Activated CD4-positive, alpha-beta T cell treated with anti-CD3 and anti-CD28 coated beads, Interleukin-2, Interleukin-6, amounts not matched to agents 100 ng/mL and 50 ng/mL, durations not matched to agents 16 hours and 8 hours (primary cell): ENCODE measurements around the gene ARMC9.
A peak's percentile ranks its signal among the peaks of the same experiment; 100 is the strongest.

ENCODE experiments used
- DNase-seq: peaks from one replicate; pipeline ENCODE4 v3.0.0-alpha.2; 2020

ARMC9 gene

GRCh38 chr2:231204581-231204980, 6.2 kb downstream of the ARMC9 start:
- no peak for DNase-seq

- DNase-seq, result no peak
Measured at GRCh38 chr2:231207734-231208133, 9.3 kb downstream of the ARMC9 start.

GRCh38 chr2:231210782-231211181, 12.4 kb downstream of the ARMC9 start:
- no peak for DNase-seq

GRCh38 chr2:231211486-231211885, 13.1 kb downstream of the ARMC9 start:
- DNase-seq, result no peak

GRCh38 chr2:231212329-231212845, 14.0 kb downstream of the ARMC9 start:
- no peak for DNase-seq

GRCh38 chr2:231213931-231214642, 15.7 kb downstream of the ARMC9 start:
- no peak for DNase-seq

GRCh38 chr2:231218366-231218765, 19.9 kb downstream of the ARMC9 start:
- DNase-seq, result no peak

- no peak for DNase-seq
Measured at GRCh38 chr2:231219289-231219688, 20.9 kb downstream of the ARMC9 start.

GRCh38 chr2:231221761-231222160, 23.3 kb downstream of the ARMC9 start:
- no peak for DNase-seq

GRCh38 chr2:231222318-231223000, 24.0 kb downstream of the ARMC9 start:
- no peak for DNase-seq

GRCh38 chr2:231223001-231223375, 24.6 kb downstream of the ARMC9 start:
- DNase-seq, result no peak

- DNase-seq, result no peak
Measured at GRCh38 chr2:231223458-231223976, 25.1 kb downstream of the ARMC9 start.

- peak; percentile 74 for DNase-seq
Measured at GRCh38 chr2:231227310-231228162, 29.1 kb downstream of the ARMC9 start.

GRCh38 chr2:231228223-231228622, 29.8 kb downstream of the ARMC9 start:
- no peak for DNase-seq

GRCh38 chr2:231228974-231229529, 30.6 kb downstream of the ARMC9 start:
- DNase-seq, result no peak

GRCh38 chr2:231235217-231235616, 36.8 kb downstream of the ARMC9 start:
- no peak for DNase-seq

GRCh38 chr2:231238689-231239088, 40.3 kb downstream of the ARMC9 start:
- no peak for DNase-seq

GRCh38 chr2:231239751-231240150, 41.3 kb downstream of the ARMC9 start:
- no peak for DNase-seq

- no peak for DNase-seq
Measured at GRCh38 chr2:231241755-231242507, 43.5 kb downstream of the ARMC9 start.

GRCh38 chr2:231243866-231244265, 45.4 kb downstream of the ARMC9 start:
- DNase-seq, result no peak

- no peak for DNase-seq
Measured at GRCh38 chr2:231244382-231245248, 46.2 kb downstream of the ARMC9 start.
